T1000 (cell line): ENCODE results near the gene ZCCHC24.

Experiments used
- DNase-seq: peaks from one replicate; lab custom pipeline; 2025; ENCODE audit warnings: mixed read lengths; lab: John Stamatoyannopoulos, UW

ZCCHC24 gene

GRCh38 chr10:79360499-79361342 lies 84.7 kb downstream of the ZCCHC24 start:
- no peak for DNase-seq

DNA sequence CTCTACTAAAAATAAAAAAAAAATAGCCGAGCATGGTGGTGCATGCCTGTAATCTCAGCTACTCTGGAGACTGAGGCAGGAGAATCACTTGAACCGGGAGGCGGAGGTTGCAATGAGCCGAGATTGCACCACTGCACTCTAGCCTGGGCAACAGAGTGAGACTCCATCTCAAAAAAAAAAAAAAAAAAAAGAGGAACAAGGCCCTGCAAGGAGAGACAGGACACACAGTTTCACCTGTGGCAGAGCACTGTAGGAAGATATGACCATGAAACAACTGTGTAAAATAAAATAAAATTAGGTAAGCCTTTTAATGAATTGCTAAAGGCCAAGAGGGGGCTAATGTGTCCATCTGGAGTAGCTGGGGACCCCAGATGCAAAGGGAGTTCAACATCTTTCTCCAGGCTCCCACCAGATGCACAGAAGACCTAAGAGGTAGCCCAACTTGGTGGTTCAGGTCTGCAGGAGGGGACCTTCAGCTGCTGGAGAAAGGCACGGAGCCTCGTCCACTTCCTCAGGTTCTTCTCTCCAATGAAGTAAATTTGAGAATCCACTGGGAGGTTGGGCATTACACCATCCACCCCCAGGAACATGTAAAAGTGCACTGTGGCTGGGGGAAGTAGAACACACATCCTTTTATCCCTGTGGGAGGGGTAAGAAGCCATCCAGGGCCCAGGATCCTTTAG lies 85.5 kb downstream of the ZCCHC24 start:
- DNase-seq, result no peak

- DNase-seq, result no peak
Observed at GRCh38 chr10:79358811-79359210, 86.6 kb downstream of the ZCCHC24 start.

DNA sequence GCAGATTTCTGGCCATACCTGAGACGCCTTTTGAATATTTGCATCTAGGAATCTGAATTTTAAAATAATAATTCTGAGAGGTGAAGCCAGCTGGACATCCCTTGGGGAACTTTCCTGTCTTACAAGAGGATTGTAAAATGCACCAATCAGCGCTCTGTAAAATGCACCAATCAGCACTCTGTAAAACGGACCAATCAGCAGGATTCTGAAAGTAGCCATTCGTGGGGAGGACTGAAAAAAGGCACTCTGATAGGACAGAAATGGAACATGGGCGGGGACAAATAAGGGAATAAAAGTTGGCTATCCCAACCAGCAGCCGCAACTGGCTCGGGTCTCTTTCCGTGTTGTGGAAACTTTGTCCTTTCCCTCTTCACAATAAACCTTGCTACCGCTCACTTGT lies 88.2 kb downstream of the ZCCHC24 start:
- no peak for DNase-seq

- no peak for DNase-seq
Observed at GRCh38 chr10:79356104-79356503, 89.3 kb downstream of the ZCCHC24 start.

DNA sequence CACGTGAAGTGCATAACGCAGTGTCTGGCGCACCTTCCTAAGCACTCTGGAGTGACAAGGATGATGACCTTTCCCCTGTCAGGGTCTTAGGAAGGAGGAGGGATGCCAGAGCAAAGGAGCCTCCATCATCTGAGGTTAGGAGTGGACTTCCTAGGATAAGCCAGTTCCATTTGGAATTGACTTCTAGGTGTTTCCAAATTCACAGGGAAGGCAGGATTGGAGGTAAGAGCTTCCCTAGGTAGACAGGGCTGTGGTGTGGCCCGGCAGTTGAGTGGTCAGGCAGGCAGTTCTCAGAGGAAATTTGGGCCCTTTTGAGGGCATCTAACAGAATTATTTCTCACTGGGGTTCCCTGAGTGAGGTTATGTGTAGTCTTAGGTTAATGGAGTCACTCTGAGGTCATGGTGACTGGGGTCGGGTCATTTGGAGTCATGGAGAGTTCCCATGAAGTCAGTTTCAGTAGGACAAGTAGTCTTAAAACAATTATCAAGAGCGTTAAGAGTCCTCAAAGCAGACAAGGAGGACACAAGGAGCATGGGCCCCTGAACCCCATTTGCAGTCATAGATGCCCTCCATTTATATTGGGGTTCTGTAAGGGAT lies 89.9 kb downstream of the ZCCHC24 start:
- DNase-seq, result no peak

DNA sequence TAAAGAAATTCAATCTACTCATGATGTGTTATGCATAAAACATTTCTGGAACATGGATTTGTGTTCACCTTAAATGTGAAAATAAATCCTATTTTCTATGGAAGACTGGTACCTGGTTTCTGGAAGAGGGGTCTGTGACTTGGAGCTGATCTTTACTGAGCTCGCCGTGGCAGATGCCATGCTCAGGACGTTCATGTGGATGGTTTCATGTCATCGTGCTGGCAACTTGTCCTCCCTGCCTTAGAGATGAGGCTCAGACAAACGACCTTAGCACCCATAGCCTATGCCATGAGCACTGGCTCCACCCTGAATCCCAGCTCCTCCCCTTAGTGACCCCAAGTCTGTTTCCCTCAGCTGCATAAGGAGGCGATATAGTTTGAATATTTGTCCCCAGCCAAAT lies 90.8 kb downstream of the ZCCHC24 start:
- no peak for DNase-seq

GRCh38 chr10:79354141-79354540 lies 91.3 kb downstream of the ZCCHC24 start:
- no peak for DNase-seq

GRCh38 chr10:79353726-79354125 lies 91.7 kb downstream of the ZCCHC24 start:
- DNase-seq, result no peak

- DNase-seq, result no peak
Observed at GRCh38 chr10:79353000-79353406, 92.4 kb downstream of the ZCCHC24 start.

DNA sequence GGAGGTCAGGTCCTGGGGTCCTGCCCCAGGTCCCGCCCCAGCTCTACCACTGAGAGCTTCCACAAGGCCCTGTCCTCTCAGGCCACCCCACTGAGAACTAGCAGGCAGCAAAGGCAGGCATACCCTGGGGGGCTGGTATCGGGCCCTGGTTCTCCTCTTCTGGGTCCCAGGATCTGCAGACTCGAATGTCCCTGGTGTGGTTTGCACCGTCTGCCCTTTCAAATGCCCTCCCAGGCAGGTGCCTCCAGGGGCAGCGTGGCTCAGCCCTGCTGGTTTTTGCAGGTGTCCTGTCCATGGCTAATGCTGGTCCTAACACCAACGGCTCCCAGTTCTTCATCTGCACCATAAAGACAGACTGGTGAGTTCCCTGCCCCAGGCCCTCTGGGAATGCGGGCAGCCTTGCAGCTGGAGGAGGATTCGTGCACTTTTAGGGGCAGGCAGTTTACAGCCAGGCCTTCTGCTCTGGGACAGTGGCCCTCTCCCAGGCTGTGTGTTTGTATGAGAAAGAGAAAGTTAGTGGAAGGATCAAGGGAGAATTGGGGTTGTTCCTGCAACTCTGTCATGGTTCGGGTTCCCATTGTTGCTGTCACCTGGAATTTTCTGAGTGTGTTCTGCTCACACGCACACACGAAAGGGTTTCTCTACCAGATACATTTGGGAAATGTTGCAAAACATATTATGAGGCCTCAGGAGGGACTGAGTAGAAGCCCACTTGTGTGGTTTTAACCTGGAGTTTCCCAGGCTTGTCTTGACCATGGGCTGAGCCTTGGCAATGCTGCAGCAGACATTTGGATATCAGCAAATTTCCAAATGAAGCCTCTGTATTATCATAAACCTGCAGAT lies 93.2 kb downstream of the ZCCHC24 start:
- no peak for DNase-seq

DNA sequence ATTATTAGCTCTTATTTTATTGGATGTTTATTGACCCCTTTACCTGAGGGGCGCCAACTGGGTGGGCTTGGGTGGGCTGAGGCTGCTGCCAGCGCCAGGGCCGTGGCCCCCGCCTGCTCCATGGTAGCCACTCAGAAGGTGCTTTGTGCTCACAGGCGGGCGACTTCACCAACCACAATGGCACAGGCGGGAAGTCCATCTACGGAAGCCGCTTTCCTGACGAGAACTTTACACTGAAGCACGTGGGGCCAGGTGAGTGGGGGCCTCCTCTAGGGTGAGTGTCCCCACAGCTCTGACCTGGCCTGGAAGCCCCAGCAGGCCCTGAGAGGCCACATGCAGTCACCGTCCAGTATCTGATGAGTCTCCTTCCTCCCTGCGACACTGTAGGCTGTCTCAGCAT lies 94.1 kb downstream of the ZCCHC24 start:
- no peak for DNase-seq

GRCh38 chr10:79350407-79351154 lies 94.8 kb downstream of the ZCCHC24 start:
- no peak for DNase-seq

DNA sequence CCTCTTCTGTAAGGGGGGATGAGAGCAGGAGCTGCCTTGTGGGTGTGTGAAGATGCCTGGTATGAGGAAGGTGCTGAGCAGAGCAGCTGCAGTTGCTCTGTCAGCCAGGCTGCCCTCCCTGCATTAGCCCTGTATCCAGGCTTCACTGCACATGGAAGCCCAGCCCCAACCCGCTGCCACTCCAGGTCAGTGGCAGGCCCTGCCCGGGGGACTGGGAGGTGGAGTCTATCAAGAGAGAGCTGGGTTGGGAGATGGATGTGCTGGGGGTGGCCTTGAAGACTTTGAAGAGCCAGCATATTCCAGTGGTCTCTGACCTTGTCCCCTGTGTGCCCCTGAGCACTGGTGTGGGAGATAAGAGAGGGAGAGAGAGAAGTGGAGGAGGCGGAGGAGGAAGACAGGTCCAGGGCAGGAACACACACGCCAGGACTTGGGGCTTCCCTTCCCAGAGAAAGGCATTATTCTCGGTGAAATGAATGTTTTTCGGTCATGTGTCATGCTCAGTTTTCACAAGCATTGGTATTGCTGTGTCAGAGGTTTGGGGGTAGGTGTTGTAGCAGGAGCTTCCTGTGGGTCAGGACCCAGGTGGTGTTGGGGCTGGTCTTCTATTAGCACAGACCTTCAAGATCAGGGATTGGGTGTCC lies 95.5 kb downstream of the ZCCHC24 start:
- no peak for DNase-seq

DNA sequence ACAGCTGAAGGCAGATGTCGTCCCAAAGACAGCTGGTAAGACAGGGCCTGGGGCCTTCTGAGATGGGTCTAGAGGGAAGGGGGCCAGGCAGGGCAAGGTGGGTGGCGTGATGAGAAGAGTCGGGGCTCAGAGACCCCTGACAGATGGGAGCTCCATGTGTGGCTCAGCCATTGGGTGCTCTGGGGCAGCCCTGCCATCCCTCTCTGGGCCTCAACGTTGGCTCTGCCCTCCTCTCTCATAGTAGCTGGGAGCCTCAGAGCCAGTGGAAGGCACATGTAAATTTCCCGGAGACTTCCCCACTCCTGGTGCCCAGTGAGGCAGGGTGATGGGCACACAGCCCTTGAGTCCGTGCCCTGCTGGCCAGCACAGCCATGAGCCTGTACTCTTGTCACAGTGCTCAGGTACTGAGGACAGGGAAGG lies 96.3 kb downstream of the ZCCHC24 start:
- DNase-seq, result no peak

DNA sequence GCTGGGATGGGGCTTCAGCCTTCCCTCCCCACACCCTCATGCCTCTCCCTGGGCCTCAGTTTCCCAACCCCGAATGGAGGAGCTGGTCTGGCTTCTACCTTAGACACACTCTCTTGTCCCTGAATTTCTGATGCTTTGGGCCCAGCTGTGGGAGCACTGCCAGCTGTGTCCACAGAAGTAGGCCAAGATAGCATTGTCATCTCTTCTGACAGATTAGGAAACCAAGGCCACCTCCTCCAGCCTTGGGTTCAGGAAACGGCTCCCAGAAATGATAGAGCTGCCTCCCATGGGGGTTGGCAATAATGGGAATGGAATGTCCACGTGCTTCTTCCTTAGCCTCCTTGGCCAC lies 96.8 kb downstream of the ZCCHC24 start:
- no peak for DNase-seq

DNA sequence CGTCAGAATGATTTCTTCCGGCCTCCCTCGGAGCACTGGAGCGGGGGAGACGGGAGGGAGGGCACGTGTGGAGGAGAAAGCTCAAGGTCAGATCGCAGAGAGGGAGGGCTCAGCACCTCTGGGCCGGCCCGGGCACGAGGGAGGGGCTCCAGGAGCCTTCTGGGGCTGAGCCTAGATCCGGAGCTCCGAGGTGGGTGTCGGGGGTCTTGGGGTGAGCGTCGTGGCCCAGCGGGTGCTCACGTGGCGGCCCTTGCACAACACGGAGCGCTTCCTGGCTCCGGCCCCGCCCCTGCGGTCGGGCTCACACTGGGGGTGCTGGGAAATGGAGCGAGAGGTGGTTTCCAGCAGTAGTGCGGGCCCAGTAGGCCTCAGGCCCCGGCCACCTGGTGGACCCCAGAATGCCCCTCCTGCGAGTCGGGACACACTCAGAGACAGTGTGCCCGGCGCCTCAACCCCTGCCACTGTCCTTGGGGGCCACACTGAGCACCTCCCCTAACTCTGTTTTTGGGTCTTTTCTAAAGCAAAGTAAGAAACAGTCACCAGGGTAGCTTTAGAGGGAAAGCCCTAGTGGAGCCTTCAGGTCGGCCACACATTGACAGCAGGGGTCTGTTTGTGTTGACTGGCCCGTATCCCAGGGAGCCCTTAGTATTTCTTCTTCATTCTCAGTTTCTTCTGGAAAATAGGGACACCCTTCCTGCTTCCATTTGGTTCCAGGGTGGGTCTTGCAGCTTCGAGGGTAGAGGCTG lies 97.4 kb downstream of the ZCCHC24 start:
- no peak for DNase-seq

DNA sequence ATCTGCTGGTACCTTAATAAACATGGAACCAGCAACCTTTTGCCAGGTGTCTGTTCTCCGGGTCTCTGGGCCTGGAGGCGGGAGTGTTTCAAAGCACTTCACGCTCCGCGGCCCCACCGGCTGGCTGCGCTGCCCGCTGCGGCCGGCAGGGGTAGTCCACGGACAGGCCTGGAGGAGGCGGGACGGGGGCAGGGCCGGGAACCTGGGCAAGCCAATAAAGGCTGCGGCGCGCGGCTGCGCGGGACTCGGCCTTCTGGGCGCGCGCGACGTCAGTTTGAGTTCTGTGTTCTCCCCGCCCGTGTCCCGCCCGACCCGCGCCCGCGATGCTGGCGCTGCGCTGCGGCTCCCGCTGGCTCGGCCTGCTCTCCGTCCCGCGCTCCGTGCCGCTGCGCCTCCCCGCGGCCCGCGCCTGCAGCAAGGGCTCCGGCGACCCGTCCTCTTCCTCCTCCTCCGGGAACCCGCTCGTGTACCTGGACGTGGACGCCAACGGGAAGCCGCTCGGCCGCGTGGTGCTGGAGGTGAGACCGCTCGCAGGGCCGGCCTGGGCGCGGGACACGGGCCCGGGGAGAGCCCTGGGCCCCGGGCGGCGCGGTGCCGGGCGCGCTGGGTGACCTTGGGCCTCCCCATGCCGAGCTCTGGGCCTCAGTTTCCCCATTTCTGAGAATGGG lies 98.1 kb downstream of the ZCCHC24 start, which contains the start of gene PPIF:
TSS of gene PPIF (plus strand) at position 244 of the 668 bp plus-strand sequence. CDS start at position 324, 80 bp downstream.
- DNase-seq, result peak; percentile 91

GRCh38 chr10:79346388-79347225 lies 98.8 kb downstream of the ZCCHC24 start:
- DNase-seq, result no peak
